Mammary epithelial cell (primary cell): ENCODE data around the gene CD9.

ENCODE experiments used
- CTCF ChIP-seq, 2 donors: IDR thresholded peaks in 1 of 2; conservative IDR thresholded peaks in 1 of 2; 2 replicates each; pipeline ENCODE4 v1.5.1; 2011 to 2012; ENCODE audit warnings: inconsistent platforms in 2 of 2, low read length in 2 of 2, mild to moderate bottlenecking in 2 of 2, control low read depth in 1 of 2, low read depth in 1 of 2; ENCODE audit not compliant: insufficient read depth in 1 of 2; ENCODE audit errors: extremely low read depth in 1 of 2
- EZH2 ChIP-seq: IDR thresholded peaks from 2 replicates; pipeline ENCODE4 v1.6.1; 2012; ENCODE audit warnings: low read length, inconsistent platforms, borderline replicate concordance

DNA sequence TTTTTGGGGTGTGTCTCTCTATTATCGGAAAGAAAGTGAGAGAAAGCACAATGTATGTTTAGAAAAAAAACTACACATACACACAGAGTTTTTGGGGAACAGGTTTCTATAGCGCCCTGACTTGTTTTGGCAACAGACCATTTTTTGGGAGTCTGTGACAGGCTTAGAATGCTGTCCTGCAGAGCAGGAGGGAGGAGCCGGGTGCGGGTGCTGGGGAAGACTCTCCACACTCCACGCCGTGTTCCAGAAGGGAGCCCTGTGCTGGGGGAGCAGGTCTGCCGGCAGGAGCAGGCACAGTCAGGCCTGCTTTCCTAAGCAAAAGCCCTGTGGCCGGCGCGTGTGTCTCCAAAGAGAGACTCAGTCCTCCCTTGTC, 26.5 kb downstream of the CD9 start:
- TF ChIP-seq CTCF (conservative IDR thresholded peaks at IDR 0.05 in 1 of 2, IDR thresholded peaks at IDR 0.05 in 1 of 2; ENCODE audit: extremely low read depth in 1 of 2, insufficient read depth in 1 of 2, low read depth in 1 of 2, low read length in 2 of 2) (no peak), EZH2 (no peak)
